WTC11 (cell line): ENCODE data around the gene TUSC2. TPM values are rescaled to one million over a fixed set of nuclear protein-coding genes. Genes with fewer than 3 reads are reported as not detected.

ENCODE experiments used
- total RNA-seq: library from RNA; stranded (reverse); gene quantifications from 3 replicates; pipeline ENCODE4 v1.2.3, GENCODE V29; 2021

Gene TUSC2
- total RNA-seq, 1 experiment from 2014 or later: 41.1 TPM

Other genes starting within 250 kb of the TUSC2 start
- 88.0 to 92.3 TPM (median 92.1 TPM) in 3 replicates for gene RBM5, start 239.3 kb downstream of the TUSC2 start, total RNA-seq
- gene SEMA3F, start 172.9 kb downstream of the TUSC2 start, total RNA-seq: 49.0 to 52.0 TPM (median 52.0 TPM) in 3 replicates
- gene GNAT1, start 136.6 kb downstream of the TUSC2 start, total RNA-seq: 0.13 to 0.39 TPM (median 0.14 TPM) in 3 replicates
- 0.90 to 1.6 TPM (median 1.3 TPM) in 3 replicates for gene SLC38A3, start 123.0 kb downstream of the TUSC2 start, total RNA-seq
- gene GNAI2, start 92.0 kb downstream of the TUSC2 start, total RNA-seq: 181 to 185 TPM (median 185 TPM) in 3 replicates
- 7.3 to 9.0 TPM (median 8.7 TPM) in 3 replicates for gene SEMA3B, start 59.1 kb downstream of the TUSC2 start, total RNA-seq
- 0.41 to 0.60 TPM (median 0.57 TPM) in 3 replicates for gene LSMEM2, start 49.1 kb downstream of the TUSC2 start, total RNA-seq
- gene IFRD2, start 35.8 kb downstream of the TUSC2 start, total RNA-seq: 63.2 to 92.0 TPM (median 75.6 TPM) in 3 replicates
- gene HYAL3, start 28.8 kb downstream of the TUSC2 start, total RNA-seq: 2.9 to 3.8 TPM (median 3.2 TPM) in 3 replicates
- gene NAA80, start 28.8 kb downstream of the TUSC2 start, total RNA-seq: 13.7 to 17.3 TPM (median 13.7 TPM) in 3 replicates
- 3.4 to 3.8 TPM (median 3.5 TPM) in 3 replicates for gene HYAL1, start 24.6 kb downstream of the TUSC2 start, total RNA-seq
- gene HYAL2, start 5.5 kb downstream of the TUSC2 start, total RNA-seq: 58.0 to 65.6 TPM (median 62.9 TPM) in 3 replicates
- 13.2 to 14.5 TPM (median 14.5 TPM) in 3 replicates for gene RASSF1, start 12.6 kb upstream of the TUSC2 start, total RNA-seq
- 0.46 to 0.80 TPM (median 0.74 TPM) in 3 replicates for gene ZMYND10, start 17.5 kb upstream of the TUSC2 start, total RNA-seq
- 20.6 to 26.6 TPM (median 23.9 TPM) in 3 replicates for gene NPRL2, start 22.6 kb upstream of the TUSC2 start, total RNA-seq
- 9.8 to 12.0 TPM (median 11.3 TPM) in 3 replicates for gene CYB561D2, start 22.6 kb upstream of the TUSC2 start, total RNA-seq
- 26.7 to 30.0 TPM (median 28.4 TPM) in 3 replicates for gene TMEM115, start 31.3 kb upstream of the TUSC2 start, total RNA-seq
- gene CACNA2D2, start 175.4 kb upstream of the TUSC2 start, total RNA-seq: 22.0 to 23.4 TPM (median 22.3 TPM) in 3 replicates
- gene C3orf18, start 239.5 kb upstream of the TUSC2 start, total RNA-seq: 11.5 to 14.0 TPM (median 12.1 TPM) in 3 replicates
- gene HEMK1, start 241.3 kb upstream of the TUSC2 start, total RNA-seq: 15.2 to 20.9 TPM (median 15.8 TPM) in 3 replicates